Heart left ventricle (tissue), 13 donors: ENCODE results near the gene FAM210A.

Source experiments
- CTCF ChIP-seq, 12 donors: fragments of 200-600 bp; sonication (generic) in 4 of 12; IDR thresholded peaks; one replicate each; pipeline versions ENCODE4 v1.5.0 to v1.8.0; 2018 to 2022; ENCODE audit warnings: antibody characterized with exemption in 12 of 12, mild to moderate bottlenecking in 5 of 12
- POLR2A ChIP-seq, 2 donors: fragments of 450-650 bp; IDR thresholded peaks; one replicate each; pipeline ENCODE4 v1.6.1; 2017; ENCODE audit warnings: antibody characterized with exemption in 2 of 2, mild to moderate bottlenecking in 2 of 2, moderate library complexity in 2 of 2
- donor health status: ischemic (EF 13 %, LVEDD 7.1; RV severe dilation, severe dysfunction).
- donor health status: DM: no; HTN: yes; CAD: no.
- donor health status: DM: no; HTN: no; CAD: no.
- donor health status: ischemic (EF 25% LVEDD 6.9; RV normal size, moderate dysfunction).
- donor health status: ischemic (EF 25% LVEDD 5.7; RV mildly dilated, moderate dysfunction).
- donor health status: ischemic (EF 35%, LVEDD 5.7; RV mildly dilated, moderate dysfunction).
- donor health status: nonischemic (EF 11% LVEDD 7.7; RV severe dilation, severe dysfunction).
- donor health status: DM: yes; HTN: yes; CAD: no.
- donor health status: PGD.
- donor health status: ischemic (EF 29% LVEDD 5.4; RV normal size, mild dysfunction).
- donor health status: nonischemic (EF 23%, LVEDD 6.1; RV moderate dilation, normal function).

- no peak for TF ChIP-seq CTCF (IDR thresholded peaks at IDR 0.05)
- TF ChIP-seq POLR2A (IDR thresholded peaks at IDR 0.05): no peak
These were observed 19.3 kb upstream of the FAM210A start for GRCh38 chr18:13745696-13746095.
